GM12878 (cell line): ENCODE data around the gene ATP6V0E1. TPM values are rescaled to one million over a fixed set of nuclear protein-coding genes. Genes with fewer than 3 reads are reported as not detected.

Source experiments
- ATAC-seq: fragments of 200-7000 bp; cut with Tn5 transposase; 3 replicates; pipeline ENCODE4 v1.9.1; 2020; ENCODE audit warnings: mild to moderate bottlenecking, moderate library complexity
- BruUV-seq: library from RNA; stranded (reverse); fragments of 400-500 nt; replicated peaks from 2 replicates; lab custom pipeline; 2021; lab: Mats Ljungman, UMichigan
- CTCF ChIA-PET: fragments of 300-600 bp; sonication (Branson Sonifier 250); formaldehyde crosslinking; extraction: SDS; loops from one replicate; lab custom pipeline; 2021; ENCODE audit warnings: inconsistent platforms; lab: Yijun Ruan, JAX
- POLR2A ChIA-PET: fragments of 350-600 bp; formaldehyde crosslinking; extraction: SDS; loops from one replicate; lab custom pipeline; 2021; ENCODE audit warnings: inconsistent platforms; lab: Charles Lee
- RAD21 ChIA-PET: fragments of 300-600 bp; sonication (Branson Sonifier 250); formaldehyde crosslinking; loops from one replicate; lab custom pipeline; 2023; ENCODE audit warnings: antibody characterized with exemption; ENCODE audit not compliant: unreplicated experiment; lab: Charles Lee
- SMC1A ChIA-PET: fragments of 300-600 bp; sonication (Branson Sonifier 250); formaldehyde crosslinking; loops from one replicate; lab custom pipeline; 2023; ENCODE audit not compliant: unreplicated experiment, uncharacterized antibody; lab: Charles Lee
- DNase-seq: peaks from one replicate; pipeline ENCODE4 v3.0.0-alpha.2; 2011; ENCODE audit warnings: low read depth, low spot score
- FAIRE-seq: peaks from 3 replicates; lab custom pipeline; 2011; peaks lifted over from hg19 to GRCh38; lab: Jason Lieb, UNC
- H2AFZ ChIP-seq: 2 replicates; pipeline ENCODE4 v1.6.0; 2011; ENCODE audit warnings: low read depth, low read length, control low read depth; ENCODE audit not compliant: control insufficient read depth
- H3K27ac ChIP-seq: 2 replicates; pipeline ENCODE4 v1.5.1; 2011; ENCODE audit warnings: control low read depth; ENCODE audit not compliant: control insufficient read depth, insufficient read depth
- H3K27me3 ChIP-seq, 2 experiments: replicated peaks in 1 of 2; 2 replicates each; pipeline versions ENCODE4 v1.6.0 to v1.6.1; 2011; ENCODE audit warnings: low read length in 1 of 2; ENCODE audit not compliant: control insufficient read depth in 2 of 2, insufficient read depth in 2 of 2
- H3K36me3 ChIP-seq, 2 experiments: 2 replicates each; pipeline ENCODE4 v1.5.1; 2011; ENCODE audit warnings: low read length in 1 of 2; ENCODE audit not compliant: control insufficient read depth in 2 of 2, insufficient read depth in 2 of 2
- H3K4me1 ChIP-seq: 2 replicates; pipeline ENCODE4 v1.6.1; 2011; ENCODE audit warnings: mild to moderate bottlenecking, low read length, moderate library complexity, mixed read lengths; ENCODE audit not compliant: control insufficient read depth, insufficient read depth
- H3K4me2 ChIP-seq: 2 replicates; pipeline ENCODE4 v1.6.0; 2011; ENCODE audit warnings: control low read depth; ENCODE audit not compliant: control insufficient read depth, insufficient read depth
- H3K4me3 ChIP-seq: fragments of 200-600 bp; sonication (generic); 2 replicates; pipeline ENCODE4 v1.5.1; 2016
- H3K79me2 ChIP-seq: 2 replicates; pipeline ENCODE4 v1.6.0; 2011; ENCODE audit warnings: low read length; ENCODE audit not compliant: control insufficient read depth, insufficient read depth
- H3K9ac ChIP-seq: 2 replicates; pipeline ENCODE4 v1.8.0; 2011; ENCODE audit warnings: low read length, control low read depth, mixed read lengths; ENCODE audit not compliant: control insufficient read depth, insufficient read depth
- H3K9me3 ChIP-seq: replicated peaks from 3 replicates; pipeline ENCODE4 v1.5.1; 2011; ENCODE audit warnings: mild to moderate bottlenecking, low read length; ENCODE audit not compliant: control insufficient read depth, insufficient read depth
- H4K20me1 ChIP-seq: 2 replicates; pipeline ENCODE4 v1.6.0; 2011; ENCODE audit not compliant: control insufficient read depth, insufficient read depth
- CBX5 ChIP-seq: sonication (generic); IDR thresholded peaks from 2 replicates; pipeline ENCODE4 v1.6.1; 2016; ENCODE audit warnings: low read depth, moderate library complexity, mild to moderate bottlenecking, inconsistent platforms
- HDGF ChIP-seq: fragments of 450-650 bp; IDR thresholded peaks from 2 replicates; pipeline ENCODE4 v1.6.1; 2016; ENCODE audit warnings: antibody characterized with exemption
- LARP7 ChIP-seq: fragments of 450-650 bp; IDR thresholded peaks from 2 replicates; pipeline ENCODE4 v1.6.1; 2017; ENCODE audit warnings: mild to moderate bottlenecking
- MTA3 ChIP-seq: IDR thresholded peaks from 2 replicates; pipeline ENCODE4 v1.6.1; 2012; ENCODE audit warnings: low read length, inconsistent platforms, borderline replicate concordance
- POLR2AphosphoS5 ChIP-seq: IDR thresholded peaks from 2 replicates; pipeline ENCODE4 v1.6.1; 2011; ENCODE audit warnings: mild to moderate bottlenecking, low read length, inconsistent platforms
- TBL1XR1 ChIP-seq: IDR thresholded peaks from 2 replicates; pipeline ENCODE4 v1.6.1; 2012; ENCODE audit warnings: low read depth, low read length, improper control_type of control experiment
- WGBS: methylation state at CpG from one replicate; pipeline ENCODE4 v1.1.6; 2016; ENCODE audit warnings: low lambda C conversion rate; ENCODE audit not compliant: insufficient replicate concordance, insufficient coverage; ENCODE audit errors: missing lambda C conversion rate; 5-methylcytosine and 5-hydroxymethylcytosine counted together
- in situ Hi-C: fragments of 300-500 bp; cut with MboI; formaldehyde crosslinking; loops from 9 replicates; pipeline ENCODE4 v1.14.3; 2018; ENCODE audit warnings: mixed read lengths
- intact Hi-C: fragments of 100-400 bp; cut with micrococcal nuclease; formaldehyde crosslinking; loops from one replicate; pipeline ENCODE4 v1.14.2; 2022; ENCODE audit not compliant: unreplicated experiment
- polyA plus RNA-seq, 11 experiments: library from polyadenylated mRNA; depleted of rRNA in 4 of 11; unstranded in 6 of 11; stranded (reverse) in 5 of 11; fragments of >200 nt; fragmentation: Nextera tagmentation in 4 of 11; fragmentation: Illumina TruSeq in 1 of 11; extraction: Ambion mirVana in 4 of 11; extraction: Trizol in 1 of 11; gene quantifications; 1 replicate in 1 of 11; 2 replicates in 10 of 11; pipeline versions ENCODE4 v1.2.1 to v1.2.3, GENCODE V29; 2011 to 2016; ENCODE audit warnings: inconsistent platforms in 2 of 11, missing spikeins in 2 of 11, low read depth in 1 of 11
- total RNA-seq, 4 experiments: library from RNA; depleted of rRNA in 3 of 4; stranded (reverse); fragments of >200 nt in 3 of 4; fragmentation: Illumina TruSeq in 1 of 4; extraction: Trizol in 1 of 4; gene quantifications; 2 replicates each; pipeline versions ENCODE4 v1.2.1 to v1.2.3, GENCODE V29; 2013 to 2021
- TF ChIP-seq, protein P1 (sequence below), 3 experiments: IDR thresholded peaks in 2 of 3; conservative IDR thresholded peaks in 1 of 3; 2 replicates each; pipeline ENCODE4 v1.5.1; 2011; ENCODE audit warnings: low read depth in 3 of 3, low read length in 3 of 3, mild to moderate bottlenecking in 3 of 3, control low read depth in 2 of 3, moderate library complexity in 2 of 3, inconsistent platforms in 1 of 3, mixed read lengths in 1 of 3; ENCODE audit not compliant: control insufficient read depth in 2 of 3, insufficient read depth in 1 of 3; ENCODE audit errors: extremely low read depth in 1 of 3

The ATP6V0E1 gene
- total and polyA plus RNA-seq, 10 of the 15 experiments (the other 5 are each of a cell fraction or from before 2014, with no cell fraction given) = 143 to 787 (median 306) TPM

DNA sequence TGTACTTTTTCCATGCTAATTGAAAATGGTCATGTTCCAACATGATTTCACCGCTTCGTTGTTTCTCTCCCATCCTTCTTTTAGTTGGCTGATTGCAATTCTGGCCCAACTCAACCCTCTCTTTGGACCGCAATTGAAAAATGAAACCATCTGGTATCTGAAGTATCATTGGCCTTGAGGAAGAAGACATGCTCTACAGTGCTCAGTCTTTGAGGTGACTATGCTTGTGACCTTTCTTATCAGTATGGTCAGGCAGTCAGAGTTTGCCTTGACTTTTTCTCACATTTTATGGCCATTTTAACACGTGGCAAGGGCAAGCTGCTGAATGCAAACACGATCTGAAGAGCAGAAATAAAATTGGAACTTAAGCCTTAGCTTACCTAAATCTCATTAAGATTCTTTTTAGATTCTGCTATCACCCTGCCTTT, 36.6 kb downstream of the ATP6V0E1 start:
- CTCF ChIA-PET = no interaction called here

More for the DNA sequence above, 36.6 kb downstream of the ATP6V0E1 start:
- Histone ChIP-seq H3K4me3 (no peak overlapping the region), H3K4me1 (no peaks in the 10 kb centered on the region), H3K79me2 (peaks cover 37% of the 10 kb centered on the region), H3K36me3 (peaks cover 4 to 25% of the 10 kb centered on the region in 2 experiments), H3K9ac (no peak overlapping the region), H2AFZ (no peak overlapping the region), H3K9me3 (no peaks in the 10 kb centered on the region), H3K27ac (no peak overlapping the region), H3K27me3 (no peaks in the 10 kb centered on the region), H3K4me2 (no peak overlapping the region), H4K20me1 (peaks cover 6% of the 10 kb centered on the region; the same call in 1 of the 2 replicates)
- DNase-seq = no peak
- 100% methylated on average over 5 of the region's 5 CpGs for WGBS
- ATAC-seq = no peak
- intact Hi-C loops (no loop called here), in situ Hi-C loops (no loop called here)
- SMC1A ChIA-PET = interaction anchor here (0.7 to 1.2 kb wide), 3 partner anchors 9 to 36 kb away, joined by 3 read pairs; partner anchors contain the start of gene ATP6V0E1
- TF ChIP-seq MTA3 (no peak), POLR2AphosphoS5 (no peak), LARP7 (no peak), HDGF (no peak), TBL1XR1 (no peak), CBX5 (no peak)
- TF ChIP-seq, protein P1, sequence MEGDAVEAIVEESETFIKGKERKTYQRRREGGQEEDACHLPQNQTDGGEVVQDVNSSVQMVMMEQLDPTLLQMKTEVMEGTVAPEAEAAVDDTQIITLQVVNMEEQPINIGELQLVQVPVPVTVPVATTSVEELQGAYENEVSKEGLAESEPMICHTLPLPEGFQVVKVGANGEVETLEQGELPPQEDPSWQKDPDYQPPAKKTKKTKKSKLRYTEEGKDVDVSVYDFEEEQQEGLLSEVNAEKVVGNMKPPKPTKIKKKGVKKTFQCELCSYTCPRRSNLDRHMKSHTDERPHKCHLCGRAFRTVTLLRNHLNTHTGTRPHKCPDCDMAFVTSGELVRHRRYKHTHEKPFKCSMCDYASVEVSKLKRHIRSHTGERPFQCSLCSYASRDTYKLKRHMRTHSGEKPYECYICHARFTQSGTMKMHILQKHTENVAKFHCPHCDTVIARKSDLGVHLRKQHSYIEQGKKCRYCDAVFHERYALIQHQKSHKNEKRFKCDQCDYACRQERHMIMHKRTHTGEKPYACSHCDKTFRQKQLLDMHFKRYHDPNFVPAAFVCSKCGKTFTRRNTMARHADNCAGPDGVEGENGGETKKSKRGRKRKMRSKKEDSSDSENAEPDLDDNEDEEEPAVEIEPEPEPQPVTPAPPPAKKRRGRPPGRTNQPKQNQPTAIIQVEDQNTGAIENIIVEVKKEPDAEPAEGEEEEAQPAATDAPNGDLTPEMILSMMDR (IDR thresholded peaks at IDR 0.05 in 2 of 3, conservative IDR thresholded peaks at IDR 0.05 in 1 of 3; ENCODE audit: control insufficient read depth in 2 of 3, extremely low read depth in 1 of 3, insufficient read depth in 1 of 3, low read depth in 3 of 3, low read length in 3 of 3) = no peak
- RAD21 ChIA-PET = no interaction called here
- peak; percentile 27 for FAIRE-seq
- no TSS peak for BruUV-seq
- POLR2A ChIA-PET = no interaction called here
